MM.1S (cell line): ENCODE data around the gene SPDYE3.
"Not testable (repeated sequence)": the region's sequence is repeated elsewhere in the genome, so short reads cannot be mapped to it uniquely, and the experiment has no call there.

ENCODE experiments used
- DNase-seq: peaks from one replicate; pipeline ENCODE4 v3.0.0-alpha.2; 2015
- H2AFZ ChIP-seq: fragments of 300-600 bp; sonication (generic); 2 replicates; pipeline ENCODE4 v1.6.0; 2016; ENCODE audit warnings: antibody characterized with exemption, low read length
- H3F3A ChIP-seq: fragments of 300-600 bp; sonication (generic); 2 replicates; pipeline ENCODE4 v1.6.1; 2016; ENCODE audit warnings: mild to moderate bottlenecking, antibody characterized with exemption, low read length, moderate library complexity, mixed read lengths; ENCODE audit not compliant: insufficient read depth
- H3K27ac ChIP-seq: fragments of 300-600 bp; sonication (generic); 2 replicates; pipeline ENCODE4 v1.5.1; 2016; ENCODE audit warnings: mild to moderate bottlenecking, low read length
- H3K27me3 ChIP-seq: fragments of 300-600 bp; sonication (generic); replicated peaks from 2 replicates; pipeline ENCODE4 v1.6.0; 2016; ENCODE audit warnings: low read length; ENCODE audit not compliant: insufficient read depth
- H3K36me3 ChIP-seq: fragments of 300-600 bp; sonication (generic); replicated peaks from 2 replicates; pipeline ENCODE4 v1.6.1; 2016; ENCODE audit warnings: mild to moderate bottlenecking, low read length, mixed read lengths; ENCODE audit not compliant: insufficient read depth
- H3K4me1 ChIP-seq: fragments of 300-600 bp; sonication (generic); 2 replicates; pipeline ENCODE4 v1.6.1; 2016; ENCODE audit warnings: low read length, mixed read lengths
- H3K4me2 ChIP-seq: fragments of 300-600 bp; sonication (generic); 2 replicates; pipeline ENCODE4 v1.6.0; 2016; ENCODE audit warnings: low read depth, low read length
- H3K4me3 ChIP-seq: fragments of 300-600 bp; sonication (generic); 2 replicates; pipeline ENCODE4 v1.5.1; 2016; ENCODE audit warnings: low read length, mixed read lengths
- H3K79me2 ChIP-seq: fragments of 300-600 bp; sonication (generic); 2 replicates; pipeline ENCODE4 v1.6.1; 2016; ENCODE audit warnings: mixed run types, low read length, mixed read lengths
- H3K9ac ChIP-seq: fragments of 300-600 bp; sonication (generic); 2 replicates; pipeline ENCODE4 v1.6.1; 2016; ENCODE audit warnings: low read length, mixed read lengths
- H3K9me2 ChIP-seq: fragments of 300-600 bp; sonication (generic); replicated peaks from 2 replicates; pipeline ENCODE4 v1.6.1; 2016; ENCODE audit warnings: mild to moderate bottlenecking, low read length, mixed read lengths; ENCODE audit not compliant: insufficient read depth
- H3K9me3 ChIP-seq: fragments of 300-600 bp; sonication (generic); replicated peaks from 2 replicates; pipeline ENCODE4 v1.6.1; 2016; ENCODE audit warnings: mild to moderate bottlenecking, low read length, mixed read lengths; ENCODE audit not compliant: insufficient read depth
- H4K20me1 ChIP-seq: fragments of 300-600 bp; sonication (generic); 2 replicates; pipeline ENCODE4 v1.6.1; 2016; ENCODE audit warnings: mild to moderate bottlenecking, low read length, moderate library complexity, mixed read lengths; ENCODE audit not compliant: insufficient read depth

SPDYE3 gene

GRCh38 chr7:100307402-100307801 lies at the start of gene SPDYE3:
SPDYE3 (plus strand) TSS chr7:100307702; CDS start chr7:100307886, 184 bp downstream.
- H4K20me1 ChIP-seq, H3K27ac ChIP-seq, H3K27me3 ChIP-seq, H3K9me3 ChIP-seq, H3K9me2 ChIP-seq, H3K9ac ChIP-seq, H3K79me2 ChIP-seq, H3K4me3 ChIP-seq, H3K4me2 ChIP-seq, DNase-seq, H3K4me1 ChIP-seq, H2AFZ ChIP-seq, H3F3A ChIP-seq, H3K36me3 ChIP-seq: not testable (repeated sequence)

GRCh38 chr7:100259984-100260383 lies 47.5 kb upstream of the SPDYE3 start:
- H3K27me3 ChIP-seq, H3K9me3 ChIP-seq, DNase-seq, H2AFZ ChIP-seq, H3K9ac ChIP-seq, H3K4me1 ChIP-seq, H3K4me2 ChIP-seq, H3K27ac ChIP-seq, H3K9me2 ChIP-seq, H3K36me3 ChIP-seq, H3F3A ChIP-seq, H3K4me3 ChIP-seq, H4K20me1 ChIP-seq: not testable (repeated sequence)
- peaks cover 15% of the 10 kb centered on the region; the same call in 1 of the 2 replicates for H3K79me2 ChIP-seq

- H3F3A ChIP-seq, H4K20me1 ChIP-seq, H3K4me3 ChIP-seq, H3K4me1 ChIP-seq, H3K4me2 ChIP-seq, H3K9me3 ChIP-seq, H3K27me3 ChIP-seq, H3K9me2 ChIP-seq, H3K27ac ChIP-seq, H2AFZ ChIP-seq, DNase-seq, H3K36me3 ChIP-seq, H3K9ac ChIP-seq: not testable (repeated sequence)
- H3K79me2 ChIP-seq = peaks cover 37% of the 10 kb centered on the region
Observed at GRCh38 chr7:100262896-100263295, 44.6 kb upstream of the SPDYE3 start.

GRCh38 chr7:100264223-100264622 lies 43.3 kb upstream of the SPDYE3 start:
- peaks cover 43% of the 10 kb centered on the region for H3K79me2 ChIP-seq
- not testable (repeated sequence) for H3K9me3 ChIP-seq, H4K20me1 ChIP-seq, H3K27me3 ChIP-seq, H3K9me2 ChIP-seq, H3F3A ChIP-seq, DNase-seq, H3K4me2 ChIP-seq, H2AFZ ChIP-seq, H3K36me3 ChIP-seq, H3K4me1 ChIP-seq, H3K9ac ChIP-seq, H3K27ac ChIP-seq, H3K4me3 ChIP-seq

- H3K4me2 ChIP-seq, H3K4me1 ChIP-seq, H3K9ac ChIP-seq: not testable (repeated sequence)
Observed at GRCh38 chr7:100264669-100265165, 42.8 kb upstream of the SPDYE3 start.

GRCh38 chr7:100265851-100266250 lies 41.7 kb upstream of the SPDYE3 start:
- H3K79me2 ChIP-seq = peaks cover 57% of the 10 kb centered on the region
- H3K9me2 ChIP-seq, H3F3A ChIP-seq, H2AFZ ChIP-seq, H3K9me3 ChIP-seq, H4K20me1 ChIP-seq, H3K36me3 ChIP-seq, H3K27ac ChIP-seq, H3K9ac ChIP-seq, DNase-seq, H3K27me3 ChIP-seq, H3K4me1 ChIP-seq, H3K4me2 ChIP-seq, H3K4me3 ChIP-seq: not testable (repeated sequence)

More at GRCh38 chr7:100264669-100265165, 42.8 kb upstream of the SPDYE3 start:
- not testable (repeated sequence) for H3K27me3 ChIP-seq, H2AFZ ChIP-seq, H3K36me3 ChIP-seq, H3K4me3 ChIP-seq, H3K9me2 ChIP-seq, H4K20me1 ChIP-seq, DNase-seq, H3K27ac ChIP-seq, H3K9me3 ChIP-seq, H3F3A ChIP-seq
- H3K79me2 ChIP-seq = peaks cover 48% of the 10 kb centered on the region
